Breast epithelium (tissue), 3 donors: ENCODE results near the gene FGGY.

Experiments
- POLR2A ChIP-seq: fragments of 450-650 bp; IDR thresholded peaks from one replicate; pipeline ENCODE4 v1.6.1; 2016; ENCODE audit warnings: antibody characterized with exemption, mild to moderate bottlenecking, moderate library complexity
- POLR2AphosphoS5 ChIP-seq, 3 donors: sonication (generic); formaldehyde crosslinking; IDR thresholded peaks; one replicate each; pipeline ENCODE4 v1.6.1; 2017; ENCODE audit warnings: antibody characterized with exemption in 3 of 3
- TF ChIP-seq, protein P1 (sequence below), 3 donors: fragments of 450-650 bp; IDR thresholded peaks; one replicate each; pipeline ENCODE4 v1.5.1; 2016 to 2017; ENCODE audit warnings: antibody characterized with exemption in 3 of 3, mild to moderate bottlenecking in 3 of 3, moderate library complexity in 3 of 3

GRCh38 chr1:59709333-59709732 is 412.4 kb downstream of the FGGY start:
- TF ChIP-seq POLR2A (no peak), POLR2AphosphoS5 (IDR thresholded peaks at IDR 0.05) (no peak)
- TF ChIP-seq, protein P1, sequence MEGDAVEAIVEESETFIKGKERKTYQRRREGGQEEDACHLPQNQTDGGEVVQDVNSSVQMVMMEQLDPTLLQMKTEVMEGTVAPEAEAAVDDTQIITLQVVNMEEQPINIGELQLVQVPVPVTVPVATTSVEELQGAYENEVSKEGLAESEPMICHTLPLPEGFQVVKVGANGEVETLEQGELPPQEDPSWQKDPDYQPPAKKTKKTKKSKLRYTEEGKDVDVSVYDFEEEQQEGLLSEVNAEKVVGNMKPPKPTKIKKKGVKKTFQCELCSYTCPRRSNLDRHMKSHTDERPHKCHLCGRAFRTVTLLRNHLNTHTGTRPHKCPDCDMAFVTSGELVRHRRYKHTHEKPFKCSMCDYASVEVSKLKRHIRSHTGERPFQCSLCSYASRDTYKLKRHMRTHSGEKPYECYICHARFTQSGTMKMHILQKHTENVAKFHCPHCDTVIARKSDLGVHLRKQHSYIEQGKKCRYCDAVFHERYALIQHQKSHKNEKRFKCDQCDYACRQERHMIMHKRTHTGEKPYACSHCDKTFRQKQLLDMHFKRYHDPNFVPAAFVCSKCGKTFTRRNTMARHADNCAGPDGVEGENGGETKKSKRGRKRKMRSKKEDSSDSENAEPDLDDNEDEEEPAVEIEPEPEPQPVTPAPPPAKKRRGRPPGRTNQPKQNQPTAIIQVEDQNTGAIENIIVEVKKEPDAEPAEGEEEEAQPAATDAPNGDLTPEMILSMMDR (IDR thresholded peaks at IDR 0.05), result no peak
